HG02973 (cell line): Measurements from ENCODE around the gene HYCC1.
"Not testable (repeated sequence)": the region's sequence is repeated elsewhere in the genome, so short reads cannot be mapped to it uniquely, and the experiment has no call there.

ENCODE experiments used
- ATAC-seq: cut with Tn5 transposase; IDR thresholded peaks from one replicate; pipeline ENCODE4 v1.9.1; 2021; ENCODE audit warnings: moderate library complexity; ENCODE audit not compliant: unreplicated experiment

The HYCC1 gene

GRCh38 chr7:22989643-22990587, 24.0 kb downstream of the HYCC1 start:
- ATAC-seq, result no peak

- no peak for ATAC-seq
Observed at GRCh38 chr7:22985436-22985835, 28.5 kb downstream of the HYCC1 start.

- no peak for ATAC-seq
Observed at GRCh38 chr7:22983257-22983855, 30.6 kb downstream of the HYCC1 start.

GRCh38 chr7:22980422-22980821, 33.5 kb downstream of the HYCC1 start:
- no peak for ATAC-seq

GRCh38 chr7:22979861-22980260, 34.1 kb downstream of the HYCC1 start:
- ATAC-seq, result no peak

DNA sequence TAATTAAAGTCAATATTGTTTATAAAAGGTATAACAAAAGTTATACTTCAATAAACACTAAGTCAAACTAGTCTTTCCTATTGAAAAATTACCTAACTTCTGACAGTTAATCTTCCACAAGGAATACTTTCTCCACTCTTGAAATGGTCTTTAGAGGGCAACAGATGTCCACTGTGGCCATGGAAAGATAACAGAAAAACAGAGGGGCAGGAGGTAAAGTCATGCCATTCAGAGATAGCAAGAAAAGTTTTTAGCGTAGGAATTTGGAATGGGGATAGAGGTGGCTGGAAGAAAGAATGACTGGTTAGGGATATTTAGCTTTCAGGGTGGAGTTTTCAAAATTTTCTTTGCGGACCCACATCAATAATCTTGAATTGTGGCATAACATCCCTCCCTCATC, 34.7 kb downstream of the HYCC1 start:
- no peak for ATAC-seq

GRCh38 chr7:22974636-22975035, 39.3 kb downstream of the HYCC1 start:
- ATAC-seq, result not testable (repeated sequence)

DNA sequence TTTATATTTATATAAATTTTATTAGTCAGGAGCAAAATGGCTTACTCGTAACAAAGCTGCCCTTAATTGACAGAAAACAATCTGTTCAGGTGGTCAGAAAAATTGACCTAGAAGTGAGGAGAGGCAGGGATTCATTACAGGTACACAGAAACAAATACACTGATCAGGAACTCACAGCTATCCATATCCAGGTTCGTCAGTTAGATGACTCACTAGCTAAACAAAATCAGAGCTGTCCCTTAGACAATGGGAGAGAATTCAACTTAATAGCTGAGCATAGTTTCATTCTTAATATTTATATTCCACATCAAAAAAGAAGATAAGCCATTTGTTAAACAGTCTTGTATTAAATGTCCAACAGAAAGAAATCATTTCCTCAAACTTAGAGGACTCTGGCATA, 41.7 kb downstream of the HYCC1 start:
- ATAC-seq, result no peak

DNA sequence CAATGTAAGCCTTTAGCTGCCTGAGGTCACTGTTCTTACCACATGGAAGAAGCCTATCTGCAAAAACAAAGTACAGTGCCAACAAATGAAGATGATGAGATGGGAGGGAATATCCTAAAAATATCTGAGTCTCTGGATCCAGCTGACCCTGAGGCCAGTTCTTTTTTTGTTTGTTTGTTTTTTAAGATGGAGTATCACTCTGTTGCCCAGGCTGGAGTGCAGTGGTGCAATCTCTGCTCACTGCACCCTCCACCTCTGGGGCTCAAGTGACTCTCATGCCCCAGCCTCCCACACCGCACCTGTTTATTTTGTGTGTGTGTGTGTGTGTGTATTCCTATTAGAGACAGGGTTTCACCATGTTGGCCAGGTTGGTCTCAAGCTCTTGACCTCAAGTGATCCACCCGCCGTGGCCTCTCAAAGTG, 44.9 kb downstream of the HYCC1 start:
- ATAC-seq, result no peak
